GM12801 (cell line): ENCODE measurements around the gene OSGEPL1.

Experiments
- CTCF ChIP-seq: IDR thresholded peaks from one replicate; pipeline ENCODE4 v1.5.1; 2011; ENCODE audit warnings: control low read depth; ENCODE audit not compliant: insufficient read length; ENCODE audit errors: extremely low read depth

OSGEPL1 gene

GRCh38 chr2:189763908-189764661 lies 1.5 kb upstream of the OSGEPL1 start:
- no peak for TF ChIP-seq CTCF

GRCh38 chr2:189762229-189762550 lies 402 bp downstream of the OSGEPL1 start:
- TF ChIP-seq CTCF: no peak

GRCh38 chr2:189756311-189756952 lies 6.2 kb downstream of the OSGEPL1 start:
- no peak for TF ChIP-seq CTCF

- TF ChIP-seq CTCF: no peak
Measured at GRCh38 chr2:189751080-189751658, 11.4 kb downstream of the OSGEPL1 start.

GRCh38 chr2:189729430-189729829 lies 33.2 kb downstream of the OSGEPL1 start:
- no peak for TF ChIP-seq CTCF

GRCh38 chr2:189726849-189727248 lies 35.7 kb downstream of the OSGEPL1 start:
- TF ChIP-seq CTCF: no peak

- TF ChIP-seq CTCF: no peak
Measured at GRCh38 chr2:189726271-189726670, 36.3 kb downstream of the OSGEPL1 start.
